ENCODE data around the gene GRIN2D.
A peak's percentile ranks its signal among the peaks of the same experiment; 100 is the strongest.

The GRIN2D gene

GRCh38 chr19:48393559-48394330 is at the start of gene GRIN2D:
GRIN2D (plus strand) TSS chr19:48393668; CDS start chr19:48398393, 4,725 bp downstream.
- DNase-seq (ENCODE audit: low spot score), result no peak

- DNase-seq (ENCODE audit: low spot score), result no peak
Observed at GRCh38 chr19:48344892-48345291, 48.6 kb upstream of the GRIN2D start.

DNA sequence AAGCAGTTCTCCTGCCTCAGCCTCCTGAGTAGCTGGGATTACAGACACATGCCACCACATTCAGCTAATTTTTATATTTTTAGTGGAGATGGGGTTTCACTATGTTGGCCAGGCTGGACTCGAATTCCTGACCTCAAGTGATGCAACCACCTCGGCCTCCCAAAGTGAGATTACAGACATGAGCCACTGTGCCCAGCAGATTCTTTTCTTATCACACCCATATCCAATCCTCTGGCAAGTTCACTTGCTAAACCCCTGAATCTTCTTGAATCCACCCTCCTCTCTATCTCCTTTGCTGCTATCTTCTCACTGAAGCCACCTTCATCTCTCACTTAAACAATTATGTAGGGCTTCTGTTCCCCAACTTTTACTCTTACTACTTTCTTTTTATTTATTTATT is 47.3 kb upstream of the GRIN2D start:
- no peak for DNase-seq (ENCODE audit: low spot score)

GRCh38 chr19:48348045-48348444 is 45.4 kb upstream of the GRIN2D start:
- DNase-seq (ENCODE audit: low spot score), result no peak

GRCh38 chr19:48348737-48349136 is 44.7 kb upstream of the GRIN2D start:
- DNase-seq (ENCODE audit: low spot score), result no peak

GRCh38 chr19:48350856-48351255 is 42.6 kb upstream of the GRIN2D start:
- DNase-seq (ENCODE audit: low spot score), result no peak

DNA sequence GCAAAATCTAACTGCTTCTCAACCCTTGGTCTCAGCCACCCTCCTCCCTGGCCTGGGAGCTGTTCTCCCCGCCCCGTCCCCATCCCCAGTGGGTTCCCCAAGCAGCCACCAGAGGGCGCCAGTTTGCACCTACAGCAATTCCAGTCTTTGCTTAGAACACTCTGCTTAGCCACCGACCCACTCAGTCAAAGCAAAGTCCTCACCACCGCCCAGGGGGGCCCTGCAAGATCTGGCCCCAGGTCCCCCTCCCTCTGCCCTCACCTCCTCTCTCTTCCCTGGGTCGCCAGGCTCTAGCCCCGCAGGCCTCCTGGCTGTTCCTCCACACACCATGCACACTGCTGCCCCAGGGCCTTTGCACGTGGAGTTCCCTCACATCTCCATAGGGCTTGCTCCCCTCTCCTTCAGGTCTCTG is 42.1 kb upstream of the GRIN2D start:
- DNase-seq (ENCODE audit: low spot score), result peak; percentile 90

- DNase-seq (ENCODE audit: low spot score), result no peak
Observed at GRCh38 chr19:48353677-48354076, 39.8 kb upstream of the GRIN2D start.

GRCh38 chr19:48354332-48354992 is 39.0 kb upstream of the GRIN2D start:
- no peak for DNase-seq (ENCODE audit: low spot score)

GRCh38 chr19:48355365-48355954 is 38.0 kb upstream of the GRIN2D start:
- DNase-seq (ENCODE audit: low spot score), result no peak

DNA sequence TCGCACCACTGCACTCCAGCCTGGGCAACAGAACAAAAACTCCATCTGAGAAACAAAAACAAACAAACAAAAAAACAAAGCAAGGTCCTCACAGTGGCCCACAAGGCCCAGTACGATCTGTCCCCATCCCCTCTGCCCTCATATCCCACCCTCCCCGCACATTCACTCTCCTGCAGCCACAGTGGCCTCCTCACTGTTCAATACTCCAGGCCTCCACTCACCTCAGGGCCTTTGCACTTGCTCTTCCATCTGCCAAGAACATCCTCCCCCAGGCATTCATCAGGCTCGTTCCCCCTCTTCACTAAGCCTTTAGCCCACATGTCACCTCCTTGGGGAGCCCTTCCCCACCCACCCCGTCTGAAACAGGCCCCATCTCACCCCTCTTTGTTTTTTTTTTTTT is 34.3 kb upstream of the GRIN2D start:
- DNase-seq (ENCODE audit: low spot score), result no peak

- no peak for DNase-seq (ENCODE audit: low spot score)
Observed at GRCh38 chr19:48361912-48362311, 31.6 kb upstream of the GRIN2D start.

DNA sequence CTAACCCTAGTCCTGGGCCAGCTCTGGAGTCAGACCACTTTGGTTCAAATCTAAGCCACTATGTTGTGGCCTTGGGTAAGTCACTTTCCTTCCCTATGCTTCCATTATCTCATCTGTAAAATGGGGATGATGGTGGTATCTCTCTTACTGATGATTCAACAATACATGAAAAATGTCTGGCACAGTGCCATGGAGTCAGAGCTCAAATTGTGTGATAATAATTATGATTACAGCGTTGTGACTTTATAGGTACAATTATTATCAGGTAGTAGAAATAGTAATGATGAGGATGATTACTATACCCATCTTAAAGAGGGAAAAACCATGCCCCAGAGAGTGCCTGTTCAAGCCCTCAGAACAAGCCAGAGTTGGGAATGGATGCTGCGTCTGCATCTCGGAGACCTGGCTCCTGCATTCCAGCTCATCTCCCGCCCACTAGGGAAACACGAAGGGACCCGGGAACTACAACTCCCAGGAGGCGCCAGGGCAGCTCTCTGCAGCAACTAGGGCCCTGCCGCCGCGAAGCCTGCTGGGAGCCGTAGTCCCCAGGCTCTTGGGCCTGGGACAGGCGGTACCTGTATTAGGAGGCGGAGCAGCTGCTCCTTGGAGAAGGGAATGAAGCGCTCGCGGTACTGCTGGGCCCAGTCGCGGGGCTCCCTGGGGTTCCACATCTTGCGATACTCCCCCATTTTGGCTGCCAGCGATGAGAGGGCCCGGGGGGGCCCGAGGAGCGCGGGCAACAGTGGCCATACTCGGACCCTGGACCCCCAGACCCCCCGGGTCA is 30.6 kb upstream of the GRIN2D start:
- DNase-seq (ENCODE audit: low spot score), result peak; percentile 92

DNA sequence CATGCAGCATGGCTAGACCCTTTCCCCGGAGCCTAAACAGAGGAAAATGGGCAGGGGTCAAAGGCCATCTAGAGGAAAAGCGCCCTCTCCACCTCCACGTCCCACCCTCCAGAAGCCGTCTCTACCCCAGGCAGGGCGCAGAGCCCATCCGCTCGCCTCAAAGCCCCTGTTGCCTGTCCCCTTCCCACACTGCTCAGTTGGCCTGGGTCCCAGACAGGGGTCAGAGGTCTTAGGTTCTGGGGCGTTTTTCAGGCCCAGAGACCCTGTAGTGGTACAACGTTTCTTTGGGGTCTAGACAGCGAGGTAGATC is 30.0 kb upstream of the GRIN2D start:
- DNase-seq (ENCODE audit: low spot score), result no peak

DNA sequence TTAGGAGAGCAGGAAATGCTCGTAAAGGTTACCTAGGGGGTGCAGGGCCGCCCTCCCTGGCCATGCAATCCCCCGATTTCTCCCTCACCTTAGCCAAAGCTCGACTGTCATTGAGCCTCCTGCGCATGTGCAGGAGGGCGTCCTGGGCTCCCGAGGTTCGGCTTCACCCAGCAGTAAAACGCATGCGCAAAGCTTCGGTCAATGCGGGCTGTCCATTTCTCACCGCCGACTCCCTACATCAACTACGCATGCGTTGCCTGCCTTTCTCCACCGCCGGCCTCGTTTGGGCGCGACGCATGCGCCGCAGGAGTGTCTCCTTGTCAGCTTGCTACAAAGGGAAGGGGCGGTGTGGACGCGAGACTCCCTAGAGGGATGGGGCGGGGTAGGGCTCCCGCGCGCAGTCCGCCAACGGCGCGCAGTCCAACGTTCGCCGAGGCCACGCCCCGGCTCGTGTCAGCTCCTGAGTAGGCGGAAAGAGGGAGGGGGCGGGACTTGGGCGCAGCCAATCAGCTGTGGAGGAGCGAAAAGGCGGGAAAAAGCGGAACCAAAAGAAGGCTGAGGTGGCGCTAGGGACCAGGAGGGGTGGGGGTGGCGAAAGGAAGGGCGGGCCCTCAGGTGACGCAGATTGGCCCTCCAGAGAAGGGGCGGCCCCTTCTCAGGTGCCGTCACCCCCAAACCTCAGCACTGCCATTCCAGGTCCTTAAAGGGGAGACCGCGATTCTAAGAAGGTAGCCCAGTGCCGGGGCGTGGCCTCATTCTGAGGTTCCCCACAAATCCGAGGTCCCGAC is 29.5 kb upstream of the GRIN2D start, which contains the start of the genes SYNGR4 and TMEM143:
TSS of gene SYNGR4 (plus strand) at position 558 of the 788 bp plus-strand sequence. CDS start 1,476 bp downstream, outside the sequence.
TSS of gene TMEM143 (minus strand) at position 131 of the 788 bp plus-strand sequence. CDS start at position 111, 20 bp downstream.
- peak; percentile 93 for DNase-seq (ENCODE audit: low spot score)

GRCh38 chr19:48364598-48365348 is 28.7 kb upstream of the GRIN2D start:
- DNase-seq (ENCODE audit: low spot score), result no peak

GRCh38 chr19:48365602-48366001 is 27.9 kb upstream of the GRIN2D start:
- no peak for DNase-seq (ENCODE audit: low spot score)

DNA sequence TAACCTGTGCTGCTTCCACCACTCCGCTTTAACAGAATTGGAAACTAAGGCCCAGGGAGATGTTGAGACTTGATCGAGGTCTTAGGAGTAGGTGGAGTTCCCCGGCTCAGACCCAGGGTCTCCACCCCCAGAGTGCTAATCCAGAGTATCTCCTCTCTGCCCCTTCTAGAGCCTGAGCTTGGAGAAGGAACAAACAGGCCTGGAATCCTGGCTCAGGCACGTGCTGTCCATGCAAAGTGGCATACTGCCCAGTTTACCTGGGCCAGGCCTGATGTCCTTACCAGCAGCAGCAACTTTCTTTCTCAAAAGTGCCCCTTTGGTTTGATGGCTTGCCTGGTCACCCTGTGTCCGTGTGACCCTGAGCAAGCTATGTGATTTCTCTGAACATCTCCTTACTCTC is 25.6 kb upstream of the GRIN2D start:
- no peak for DNase-seq (ENCODE audit: low spot score)

DNA sequence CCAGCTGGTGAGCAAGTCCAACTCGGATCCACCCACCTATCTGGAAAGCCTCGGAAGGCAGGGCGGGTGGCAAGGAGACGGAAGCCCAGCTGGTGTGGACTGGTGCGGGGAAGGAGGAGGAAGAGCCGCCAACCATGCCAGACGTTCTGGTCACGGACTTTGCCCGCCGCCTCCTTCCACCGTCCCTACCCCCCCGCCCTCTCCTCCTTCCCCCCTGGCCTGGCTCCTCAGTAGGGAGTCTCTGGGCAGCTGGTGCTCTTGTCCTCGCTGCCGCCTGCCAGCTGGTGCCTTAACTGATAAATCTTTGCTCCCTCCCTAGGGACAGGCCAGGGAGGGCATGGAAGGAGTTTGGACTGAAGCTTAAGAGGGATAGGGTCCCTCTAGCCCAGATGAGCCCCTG is 24.5 kb upstream of the GRIN2D start:
- no peak for DNase-seq (ENCODE audit: low spot score)

DNA sequence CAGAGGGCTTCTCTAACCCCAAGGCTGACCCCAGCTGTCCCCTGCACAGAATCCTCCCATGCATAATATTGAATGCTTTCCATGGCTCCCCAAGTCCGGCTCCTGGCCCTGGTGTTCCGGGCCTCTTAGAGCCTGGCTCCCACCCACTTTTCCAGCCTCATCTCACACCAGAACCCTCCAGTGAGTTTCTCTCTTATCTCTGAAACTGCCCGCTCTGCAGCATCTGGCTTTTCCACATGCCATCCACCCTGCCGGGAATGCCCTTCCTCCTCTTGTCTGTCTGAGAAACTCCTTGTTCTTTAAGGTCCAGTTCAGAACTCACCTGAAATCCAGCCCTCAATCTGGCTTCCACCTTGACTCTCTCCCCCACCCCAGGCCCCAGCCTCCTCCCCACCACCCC is 22.5 kb upstream of the GRIN2D start:
- no peak for DNase-seq (ENCODE audit: low spot score)

DNA sequence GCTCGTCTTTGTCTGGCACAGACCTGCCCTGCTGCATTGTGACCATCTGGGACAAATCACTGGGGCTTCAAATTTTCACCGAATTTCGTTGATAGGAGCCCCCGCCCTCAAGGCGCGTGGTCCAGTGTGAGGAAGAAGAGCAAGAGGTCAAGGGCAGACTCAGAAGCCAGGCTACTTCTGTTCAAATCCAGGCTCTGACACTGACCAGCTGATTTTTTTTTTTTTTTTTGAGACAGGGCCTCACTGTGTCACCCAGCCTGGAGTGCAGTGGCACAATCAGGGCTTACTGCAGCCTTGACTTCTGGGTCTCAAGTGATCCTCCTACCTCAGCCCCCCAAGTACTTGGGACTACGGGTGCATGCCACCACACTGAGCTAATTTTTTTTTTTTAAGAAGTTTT is 22.1 kb upstream of the GRIN2D start:
- no peak for DNase-seq (ENCODE audit: low spot score)
